LNCaP clone FGC (cell line): Measurements from ENCODE around the gene C12orf43.

Source experiments
- DNase-seq: peaks from one replicate; pipeline ENCODE4 v3.0.0-alpha.2; 2011; ENCODE audit warnings: low read depth
- H3K4me3 ChIP-seq: 2 replicates; pipeline ENCODE4 v1.5.1; 2011; ENCODE audit warnings: mild to moderate bottlenecking, low read depth, low read length, control low read depth
- TF ChIP-seq, protein P1 (sequence below): IDR thresholded peaks from 2 replicates; pipeline ENCODE4 v1.5.1; 2012; ENCODE audit warnings: mild to moderate bottlenecking; ENCODE audit not compliant: control insufficient read depth, insufficient read depth; ENCODE audit errors: extremely low read depth

C12orf43 gene

DNA sequence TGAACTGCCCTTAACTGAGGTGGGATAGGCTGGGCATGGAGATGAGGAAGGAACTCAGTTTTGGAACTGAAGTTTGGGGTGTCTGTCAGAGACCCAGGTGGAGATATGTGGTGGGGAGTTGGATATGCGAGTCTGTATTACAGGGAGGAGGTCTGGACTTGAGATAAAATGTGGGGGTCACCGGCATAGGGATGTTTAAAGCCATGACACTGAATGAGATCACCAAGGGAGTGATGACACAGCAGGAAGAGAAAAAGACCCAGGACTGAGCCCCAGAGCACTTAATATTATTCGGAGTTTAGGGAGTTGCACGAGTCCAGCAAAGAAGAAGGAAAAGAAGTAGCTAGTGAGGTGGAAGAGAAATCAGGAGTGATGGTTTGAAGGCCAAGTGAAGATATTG is 26.8 kb upstream of the C12orf43 start:
- no peak for DNase-seq
- H3K4me3 ChIP-seq: no peak overlapping the region
- TF ChIP-seq, protein P1, sequence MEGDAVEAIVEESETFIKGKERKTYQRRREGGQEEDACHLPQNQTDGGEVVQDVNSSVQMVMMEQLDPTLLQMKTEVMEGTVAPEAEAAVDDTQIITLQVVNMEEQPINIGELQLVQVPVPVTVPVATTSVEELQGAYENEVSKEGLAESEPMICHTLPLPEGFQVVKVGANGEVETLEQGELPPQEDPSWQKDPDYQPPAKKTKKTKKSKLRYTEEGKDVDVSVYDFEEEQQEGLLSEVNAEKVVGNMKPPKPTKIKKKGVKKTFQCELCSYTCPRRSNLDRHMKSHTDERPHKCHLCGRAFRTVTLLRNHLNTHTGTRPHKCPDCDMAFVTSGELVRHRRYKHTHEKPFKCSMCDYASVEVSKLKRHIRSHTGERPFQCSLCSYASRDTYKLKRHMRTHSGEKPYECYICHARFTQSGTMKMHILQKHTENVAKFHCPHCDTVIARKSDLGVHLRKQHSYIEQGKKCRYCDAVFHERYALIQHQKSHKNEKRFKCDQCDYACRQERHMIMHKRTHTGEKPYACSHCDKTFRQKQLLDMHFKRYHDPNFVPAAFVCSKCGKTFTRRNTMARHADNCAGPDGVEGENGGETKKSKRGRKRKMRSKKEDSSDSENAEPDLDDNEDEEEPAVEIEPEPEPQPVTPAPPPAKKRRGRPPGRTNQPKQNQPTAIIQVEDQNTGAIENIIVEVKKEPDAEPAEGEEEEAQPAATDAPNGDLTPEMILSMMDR: no peak

- H3K4me3 ChIP-seq: peak within 1 kb of the TSS; percentile 27
- TF ChIP-seq, protein P1: no peak
- no peak for DNase-seq
Observed at GRCh38 chr12:121038861-121039668, 22.8 kb upstream of the C12orf43 start, which contains the start of gene OASL. TSS of gene OASL (minus strand) at chr12:121039246. CDS start at chr12:121038971, 275 bp downstream.

GRCh38 chr12:121036810-121037326 is 20.6 kb upstream of the C12orf43 start:
- H3K4me3 ChIP-seq: no peak overlapping the region
- DNase-seq: no peak
- TF ChIP-seq, protein P1: no peak

DNA sequence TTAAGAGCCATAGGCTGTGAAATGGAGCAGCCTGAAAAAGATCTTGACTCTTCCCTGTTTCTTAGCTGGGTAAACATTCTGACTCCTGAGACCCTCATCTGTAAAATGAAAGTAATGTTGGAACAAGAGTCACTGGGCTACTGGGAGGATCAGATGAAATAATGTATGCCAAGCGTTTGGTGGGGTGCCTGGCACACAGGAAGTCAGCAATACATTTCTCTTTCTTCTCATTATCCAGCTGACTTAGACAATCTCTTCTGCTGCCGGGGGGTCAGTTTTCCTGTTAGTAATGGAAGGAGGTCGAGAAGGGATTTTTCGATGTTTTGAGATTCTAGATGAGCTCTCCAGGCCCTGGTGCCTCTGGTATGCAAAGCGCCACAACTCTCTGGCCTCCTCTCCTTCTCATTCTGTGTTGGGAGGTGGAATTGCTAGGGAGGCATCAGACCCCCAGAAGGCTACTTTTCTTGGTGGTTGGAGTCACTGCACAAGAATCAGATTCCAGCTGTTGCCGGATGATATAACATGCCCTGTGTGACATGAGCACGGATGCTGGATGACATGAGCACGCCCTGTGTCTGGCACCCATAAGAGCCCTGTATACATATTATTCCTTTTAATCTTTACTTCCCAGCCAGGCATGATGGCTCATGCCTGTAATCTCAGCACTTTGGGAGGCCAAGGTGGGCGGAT is 18.5 kb upstream of the C12orf43 start:
- no peak overlapping the region for H3K4me3 ChIP-seq
- TF ChIP-seq, protein P1: no peak
- DNase-seq: no peak

DNA sequence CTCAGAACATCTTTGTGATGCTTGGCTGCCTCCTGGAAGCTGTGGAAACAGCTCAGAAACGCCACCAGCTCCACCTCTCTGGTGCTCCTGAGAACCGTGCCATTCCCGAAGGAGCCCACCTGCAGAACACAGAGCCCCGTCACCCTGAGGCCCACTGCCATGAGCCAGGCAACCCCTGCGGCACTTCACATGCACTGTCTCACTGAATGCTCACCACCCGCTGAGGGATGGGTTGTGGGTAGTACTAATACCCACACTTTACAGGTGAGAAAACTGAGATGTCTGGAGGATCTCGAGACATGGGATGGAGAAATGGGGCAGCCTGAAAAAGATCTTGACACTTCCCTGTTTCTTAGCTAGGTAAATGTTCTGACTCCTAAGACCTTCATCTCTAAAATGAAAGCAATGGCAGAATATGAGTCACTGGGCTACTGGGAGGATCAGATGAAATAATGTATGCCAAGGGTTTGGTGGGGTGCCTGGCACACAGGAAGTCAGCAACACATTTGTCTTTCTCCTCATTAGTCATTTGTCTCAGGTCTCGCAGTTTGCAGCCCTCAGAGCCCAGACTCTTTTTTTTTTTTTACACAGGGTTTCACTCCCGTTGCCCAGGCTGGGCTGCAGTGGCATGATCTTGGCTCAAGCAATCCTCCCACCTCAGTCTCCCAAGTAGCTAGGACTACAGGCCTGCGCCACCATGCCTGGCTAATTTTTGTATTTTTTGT is 17.5 kb upstream of the C12orf43 start:
- no peak overlapping the region for H3K4me3 ChIP-seq
- no peak for DNase-seq
- TF ChIP-seq, protein P1: no peak

DNA sequence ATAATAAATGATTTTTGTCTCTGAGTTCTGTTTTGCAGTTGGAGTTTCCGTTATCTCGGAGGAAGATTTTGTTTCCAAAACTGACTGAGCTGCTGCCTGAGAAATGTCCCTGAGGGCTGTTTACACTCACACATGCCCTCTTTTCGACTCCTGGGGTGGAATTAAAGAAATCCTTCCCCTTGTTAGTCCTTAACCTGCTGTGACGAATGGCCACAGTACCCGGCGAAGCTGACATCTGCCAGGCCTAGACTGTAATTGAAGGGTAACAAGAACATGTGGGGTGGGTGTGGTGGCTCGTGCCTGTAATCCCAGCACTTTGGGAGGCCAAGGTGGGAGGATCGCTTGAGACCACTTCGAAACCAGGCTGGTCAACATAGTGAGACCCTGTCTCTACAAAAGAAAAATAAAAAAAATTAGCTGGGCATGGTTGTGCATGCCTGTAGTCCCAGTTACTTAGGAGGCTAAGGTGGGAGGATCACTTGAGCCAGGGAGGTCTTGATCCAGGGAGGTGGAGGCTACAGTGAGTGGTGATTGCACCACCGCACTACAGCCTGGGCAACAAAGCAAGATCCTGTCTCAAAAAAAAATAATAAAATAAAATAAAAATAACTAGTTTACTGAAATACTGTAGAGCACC is 14.4 kb upstream of the C12orf43 start:
- H3K4me3 ChIP-seq: no peak overlapping the region
- TF ChIP-seq, protein P1: no peak
- no peak for DNase-seq
